Mesothelial cell of epicardium (in vitro differentiated cells): ENCODE measurements around the gene C12orf75. TPM values are rescaled to one million over a fixed set of nuclear protein-coding genes. Genes with fewer than 3 reads are reported as not detected.

Experiments
- DNase-seq, 2 experiments: peaks; one replicate each; pipeline ENCODE4 v3.0.0; 2021; ENCODE audit warnings: low spot score in 2 of 2; ENCODE audit not compliant: unreplicated experiment in 2 of 2
- H3K27ac Mint-ChIP-seq: 2 replicates; pipeline ENCODE4 v1.8.0; 2021; ENCODE audit warnings: mixed read lengths
- H3K27me3 Mint-ChIP-seq: 2 replicates; pipeline ENCODE4 v1.8.0; 2021; ENCODE audit warnings: low read depth, mixed read lengths
- H3K36me3 Mint-ChIP-seq: 2 replicates; pipeline ENCODE4 v1.8.0; 2021; ENCODE audit warnings: mixed read lengths
- H3K4me1 Mint-ChIP-seq: 2 replicates; pipeline ENCODE4 v1.8.0; 2021; ENCODE audit warnings: mixed read lengths
- H3K4me3 Mint-ChIP-seq: 2 replicates; pipeline ENCODE4 v1.8.0; 2021; ENCODE audit warnings: mild to moderate bottlenecking, moderate library complexity, mixed read lengths
- H3K9me3 Mint-ChIP-seq: 2 replicates; pipeline ENCODE4 v1.8.0; 2021; ENCODE audit warnings: mixed read lengths
- total RNA-seq: library from RNA; stranded (reverse); gene quantifications from 3 replicates; pipeline ENCODE4 v1.2.1, GENCODE V29; 2021
- TF ChIP-seq, protein P1 (sequence below): fragments of 200-600 bp; sonication (generic); IDR thresholded peaks from one replicate; pipeline ENCODE4 v1.5.0; 2021; ENCODE audit warnings: antibody characterized with exemption; ENCODE audit not compliant: unreplicated experiment

Gene C12orf75
- total RNA-seq, 1 donor from 2014 or later, result 15.6 TPM

DNA sequence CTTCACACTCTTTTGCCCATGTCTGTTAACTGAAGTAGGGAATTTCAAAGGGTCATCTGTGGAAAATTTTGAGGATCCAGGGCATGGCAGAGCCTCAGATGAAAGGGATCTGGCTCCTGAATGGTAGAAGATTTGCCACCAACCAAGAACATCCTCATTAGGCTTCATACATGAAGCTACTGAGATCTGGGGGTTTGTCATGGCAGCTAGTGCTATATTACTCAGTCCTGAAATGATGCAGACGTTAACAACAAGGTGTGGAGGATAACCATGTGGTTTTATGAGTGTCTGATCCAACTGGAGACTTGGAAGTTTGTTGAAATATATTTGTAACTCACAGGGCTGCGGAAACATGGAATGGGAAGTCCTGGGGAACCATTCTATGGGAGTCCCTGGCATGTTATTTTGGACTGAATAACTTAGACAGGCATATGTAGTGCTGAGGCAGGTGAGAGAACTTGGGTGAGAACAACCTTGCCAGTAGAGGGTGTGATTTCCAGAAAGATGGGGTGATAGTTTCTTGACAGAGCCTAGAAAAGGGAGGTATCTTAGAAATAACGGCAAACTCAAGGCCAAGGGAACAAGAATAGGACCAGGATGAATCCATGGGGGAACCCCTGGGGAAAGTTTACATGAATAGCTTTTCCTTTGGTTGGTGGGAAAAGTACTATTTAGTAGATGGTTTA lies 42.0 kb upstream of the C12orf75 start:
- no peak overlapping the region for H3K27ac Mint-ChIP-seq
- TF ChIP-seq, protein P1, sequence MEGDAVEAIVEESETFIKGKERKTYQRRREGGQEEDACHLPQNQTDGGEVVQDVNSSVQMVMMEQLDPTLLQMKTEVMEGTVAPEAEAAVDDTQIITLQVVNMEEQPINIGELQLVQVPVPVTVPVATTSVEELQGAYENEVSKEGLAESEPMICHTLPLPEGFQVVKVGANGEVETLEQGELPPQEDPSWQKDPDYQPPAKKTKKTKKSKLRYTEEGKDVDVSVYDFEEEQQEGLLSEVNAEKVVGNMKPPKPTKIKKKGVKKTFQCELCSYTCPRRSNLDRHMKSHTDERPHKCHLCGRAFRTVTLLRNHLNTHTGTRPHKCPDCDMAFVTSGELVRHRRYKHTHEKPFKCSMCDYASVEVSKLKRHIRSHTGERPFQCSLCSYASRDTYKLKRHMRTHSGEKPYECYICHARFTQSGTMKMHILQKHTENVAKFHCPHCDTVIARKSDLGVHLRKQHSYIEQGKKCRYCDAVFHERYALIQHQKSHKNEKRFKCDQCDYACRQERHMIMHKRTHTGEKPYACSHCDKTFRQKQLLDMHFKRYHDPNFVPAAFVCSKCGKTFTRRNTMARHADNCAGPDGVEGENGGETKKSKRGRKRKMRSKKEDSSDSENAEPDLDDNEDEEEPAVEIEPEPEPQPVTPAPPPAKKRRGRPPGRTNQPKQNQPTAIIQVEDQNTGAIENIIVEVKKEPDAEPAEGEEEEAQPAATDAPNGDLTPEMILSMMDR, result no peak
- no peak overlapping the region for H3K4me3 Mint-ChIP-seq
- H3K4me1 Mint-ChIP-seq, result no peaks in the 10 kb centered on the region
- H3K36me3 Mint-ChIP-seq, result no peaks in the 10 kb centered on the region
- H3K27me3 Mint-ChIP-seq, result peaks cover 23% of the 10 kb centered on the region
- DNase-seq, result no peak
- peaks cover 4% of the 10 kb centered on the region for H3K9me3 Mint-ChIP-seq

DNA sequence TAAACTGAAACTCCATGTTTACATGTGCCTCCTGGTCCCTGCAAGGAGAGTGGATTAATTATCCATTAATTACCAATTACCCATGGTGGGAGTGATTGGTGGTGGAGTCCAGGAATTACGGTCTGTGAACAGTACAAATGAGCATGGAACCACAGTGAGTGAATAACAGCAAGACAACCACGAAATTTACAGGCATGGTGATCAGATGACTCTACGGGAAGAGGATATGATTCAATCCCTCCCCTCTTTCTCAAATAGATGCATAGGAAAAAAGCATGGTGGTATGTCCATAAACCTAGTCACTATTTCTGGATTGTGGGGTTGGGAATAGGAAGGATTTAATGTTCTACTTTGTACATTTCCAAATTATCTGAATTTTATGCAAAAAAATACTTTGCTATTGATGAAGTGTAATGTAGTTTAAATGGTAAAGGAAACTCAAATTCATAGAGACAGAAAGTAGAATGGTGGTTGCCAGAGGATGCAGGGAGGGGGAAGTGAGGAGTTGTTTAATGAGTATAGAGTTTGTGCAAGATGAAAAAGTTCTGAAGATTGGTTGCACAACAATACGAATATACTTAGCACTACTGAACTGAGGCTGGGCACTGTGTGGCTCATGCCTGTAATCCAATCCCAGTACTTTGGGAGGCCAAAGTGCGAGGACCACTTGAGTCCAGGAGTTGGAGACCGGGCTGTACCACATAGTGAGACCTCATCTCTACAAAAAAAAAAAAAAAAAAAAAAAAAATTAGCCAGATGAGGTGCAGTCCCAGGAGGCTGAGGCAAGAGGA lies 41.2 kb upstream of the C12orf75 start:
- H3K27me3 Mint-ChIP-seq, result peaks cover 14% of the 10 kb centered on the region
- TF ChIP-seq, protein P1, result no peak
- DNase-seq, result no peak
- peaks cover 4% of the 10 kb centered on the region for H3K9me3 Mint-ChIP-seq
- H3K36me3 Mint-ChIP-seq, result no peaks in the 10 kb centered on the region
- H3K27ac Mint-ChIP-seq, result no peak overlapping the region
- H3K4me1 Mint-ChIP-seq, result no peaks in the 10 kb centered on the region
- no peak overlapping the region for H3K4me3 Mint-ChIP-seq

- TF ChIP-seq, protein P1, result no peak
- Mint-ChIP-seq H3K4me1 (peaks cover 13% of the 10 kb centered on the region), H3K27me3 (peaks cover 1% of the 10 kb centered on the region), H3K4me3 (no peak overlapping the region), H3K9me3 (no peaks in the 10 kb centered on the region), H3K27ac (no peak overlapping the region), H3K36me3 (no peaks in the 10 kb centered on the region)
- DNase-seq, result no peak
These were observed 39.0 kb upstream of the C12orf75 start for GRCh38 chr12:105291531-105291930.

- Mint-ChIP-seq H3K9me3 (peaks cover 1% of the 10 kb centered on the region), H3K27ac (no peak overlapping the region), H3K36me3 (no peaks in the 10 kb centered on the region), H3K27me3 (no peaks in the 10 kb centered on the region), H3K4me3 (no peak overlapping the region), H3K4me1 (peaks cover 13% of the 10 kb centered on the region)
- TF ChIP-seq, protein P1, result no peak
- no peak for DNase-seq
These were observed 37.8 kb upstream of the C12orf75 start for GRCh38 chr12:105292705-105293104.

GRCh38 chr12:105293187-105293586 lies 37.3 kb upstream of the C12orf75 start:
- H3K9me3 Mint-ChIP-seq, result peaks cover 6% of the 10 kb centered on the region
- TF ChIP-seq, protein P1, result no peak
- H3K27ac Mint-ChIP-seq, result no peak overlapping the region
- peaks cover 3% of the 10 kb centered on the region for H3K36me3 Mint-ChIP-seq
- H3K27me3 Mint-ChIP-seq, result no peaks in the 10 kb centered on the region
- no peak for DNase-seq
- H3K4me1 Mint-ChIP-seq, result peaks cover 13% of the 10 kb centered on the region
- no peak overlapping the region for H3K4me3 Mint-ChIP-seq
